Dendritic cell treated with granulocyte-macrophage colony-stimulating factor and Interleukin-4, amounts not matched to agents 40 ng/mL and 50 ng/mL, for 4 days (primary cell): ENCODE results near the gene SYCN.

Source experiments
- H3K27ac Mint-ChIP-seq: one replicate; pipeline ENCODE4 v1.8.0; 2022; ENCODE audit warnings: mild to moderate bottlenecking, mixed read lengths
- H3K27me3 Mint-ChIP-seq: one replicate; pipeline ENCODE4 v1.8.0; 2022; ENCODE audit warnings: mild to moderate bottlenecking, mixed read lengths
- H3K36me3 Mint-ChIP-seq: one replicate; pipeline ENCODE4 v1.8.0; 2022; ENCODE audit warnings: low read depth, mixed read lengths
- H3K4me1 Mint-ChIP-seq: one replicate; pipeline ENCODE4 v1.8.0; 2022; ENCODE audit warnings: low read depth, mixed read lengths
- H3K4me3 Mint-ChIP-seq: one replicate; pipeline ENCODE4 v1.8.0; 2022; ENCODE audit warnings: mild to moderate bottlenecking, moderate library complexity, mixed read lengths
- H3K9me3 Mint-ChIP-seq: one replicate; pipeline ENCODE4 v1.8.0; 2022; ENCODE audit warnings: mixed read lengths
- intact Hi-C: fragments of 100-400 bp; cut with micrococcal nuclease; formaldehyde crosslinking; loops from one replicate; pipeline ENCODE4 v1.15.0; 2022

SYCN gene

GRCh38 chr19:39177110-39177699, 26.9 kb downstream of the SYCN start:
- Mint-ChIP-seq H3K27ac (no peak overlapping the region), H3K9me3 (no peaks in the 10 kb centered on the region)

DNA sequence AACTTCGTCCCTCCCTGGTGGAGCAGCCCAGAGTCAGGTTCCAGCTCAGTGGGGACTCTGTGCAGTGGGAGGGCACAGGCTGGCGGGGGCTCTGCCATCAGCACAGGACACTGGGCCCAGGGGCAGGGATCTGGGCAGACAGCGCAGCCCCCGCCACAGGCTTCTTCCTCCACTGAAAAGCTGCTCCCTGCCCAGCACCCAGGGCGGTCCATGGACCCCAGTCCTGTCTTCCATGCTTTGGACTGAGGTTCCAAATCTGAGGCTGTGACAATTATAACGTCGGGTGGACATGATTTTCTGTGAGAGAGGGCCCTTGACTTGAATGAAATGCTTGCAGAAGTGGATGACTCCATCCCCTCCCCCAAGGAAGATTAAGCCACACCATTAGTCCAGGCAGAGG, 28.5 kb downstream of the SYCN start:
- no peaks in the 10 kb centered on the region for H3K27me3 Mint-ChIP-seq
- no peak overlapping the region for H3K4me3 Mint-ChIP-seq
- intact Hi-C loops = no loop called here
- peaks cover 96% of the 10 kb centered on the region for H3K36me3 Mint-ChIP-seq
- no peak overlapping the region for H3K27ac Mint-ChIP-seq
- H3K9me3 Mint-ChIP-seq = no peaks in the 10 kb centered on the region
- no peaks in the 10 kb centered on the region for H3K4me1 Mint-ChIP-seq

More at GRCh38 chr19:39177110-39177699, 26.9 kb downstream of the SYCN start:
- Mint-ChIP-seq H3K36me3 (peaks cover 88% of the 10 kb centered on the region), H3K27me3 (no peaks in the 10 kb centered on the region), H3K4me3 (no peak overlapping the region), H3K4me1 (no peaks in the 10 kb centered on the region)
- intact Hi-C loops = no loop called here

- no peak overlapping the region for H3K27ac Mint-ChIP-seq
- peaks cover 97% of the 10 kb centered on the region for H3K36me3 Mint-ChIP-seq
- no peaks in the 10 kb centered on the region for H3K9me3 Mint-ChIP-seq
- no peak overlapping the region for H3K4me3 Mint-ChIP-seq
- intact Hi-C loops = no loop called here
- H3K27me3 Mint-ChIP-seq = no peaks in the 10 kb centered on the region
- no peaks in the 10 kb centered on the region for H3K4me1 Mint-ChIP-seq
These were observed 29.2 kb downstream of the SYCN start for GRCh38 chr19:39174558-39175544.

DNA sequence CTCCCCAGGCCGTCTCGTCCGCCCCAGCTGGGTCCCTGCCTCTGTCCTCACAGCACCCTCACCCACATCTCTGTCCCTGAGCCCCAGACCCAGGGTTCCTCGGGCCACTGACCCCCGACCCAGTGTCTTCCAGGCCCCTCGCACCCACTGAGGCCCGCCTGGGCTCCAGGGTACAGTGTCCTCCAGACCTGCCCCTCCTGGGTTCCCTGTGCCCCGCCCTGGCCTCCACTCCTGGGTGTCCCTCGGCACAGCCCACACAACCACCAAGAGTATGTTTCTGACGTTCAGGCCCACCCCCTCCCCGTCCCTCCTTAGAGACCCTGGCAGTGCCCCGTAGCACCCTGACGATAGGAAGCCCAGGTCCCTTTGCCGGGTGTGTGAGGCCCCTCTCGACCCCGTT, 29.9 kb downstream of the SYCN start:
- Mint-ChIP-seq H3K4me3 (no peak overlapping the region), H3K36me3 (peaks cover 97% of the 10 kb centered on the region), H3K9me3 (no peaks in the 10 kb centered on the region), H3K27ac (no peak overlapping the region), H3K4me1 (no peaks in the 10 kb centered on the region), H3K27me3 (no peaks in the 10 kb centered on the region)
- intact Hi-C loops = no loop called here

DNA sequence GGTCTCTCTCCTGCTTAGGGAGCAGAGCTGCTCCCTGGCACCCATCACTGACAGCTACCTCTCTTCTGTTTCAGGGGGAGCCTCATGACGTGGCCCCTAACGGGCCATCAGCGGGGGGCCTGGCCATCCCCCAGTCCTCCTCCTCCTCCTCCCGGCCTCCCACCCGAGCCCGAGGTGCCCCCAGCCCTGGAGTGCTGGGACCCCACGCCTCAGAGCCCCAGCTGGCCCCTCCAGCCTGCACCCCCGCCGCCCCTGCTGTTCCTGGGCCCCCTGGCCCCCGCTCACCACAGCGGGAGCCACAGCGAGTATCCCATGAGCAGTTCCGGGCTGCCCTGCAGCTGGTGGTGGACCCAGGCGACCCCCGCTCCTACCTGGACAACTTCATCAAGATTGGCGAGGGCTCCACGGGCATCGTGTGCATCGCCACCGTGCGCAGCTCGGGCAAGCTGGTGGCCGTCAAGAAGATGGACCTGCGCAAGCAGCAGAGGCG, 30.5 kb downstream of the SYCN start:
- no peak overlapping the region for H3K27ac Mint-ChIP-seq
- no peaks in the 10 kb centered on the region for H3K27me3 Mint-ChIP-seq
- H3K36me3 Mint-ChIP-seq = peaks cover 97% of the 10 kb centered on the region
- intact Hi-C loops = no loop called here
- H3K4me1 Mint-ChIP-seq = no peaks in the 10 kb centered on the region
- H3K9me3 Mint-ChIP-seq = no peaks in the 10 kb centered on the region
- H3K4me3 Mint-ChIP-seq = no peak overlapping the region

DNA sequence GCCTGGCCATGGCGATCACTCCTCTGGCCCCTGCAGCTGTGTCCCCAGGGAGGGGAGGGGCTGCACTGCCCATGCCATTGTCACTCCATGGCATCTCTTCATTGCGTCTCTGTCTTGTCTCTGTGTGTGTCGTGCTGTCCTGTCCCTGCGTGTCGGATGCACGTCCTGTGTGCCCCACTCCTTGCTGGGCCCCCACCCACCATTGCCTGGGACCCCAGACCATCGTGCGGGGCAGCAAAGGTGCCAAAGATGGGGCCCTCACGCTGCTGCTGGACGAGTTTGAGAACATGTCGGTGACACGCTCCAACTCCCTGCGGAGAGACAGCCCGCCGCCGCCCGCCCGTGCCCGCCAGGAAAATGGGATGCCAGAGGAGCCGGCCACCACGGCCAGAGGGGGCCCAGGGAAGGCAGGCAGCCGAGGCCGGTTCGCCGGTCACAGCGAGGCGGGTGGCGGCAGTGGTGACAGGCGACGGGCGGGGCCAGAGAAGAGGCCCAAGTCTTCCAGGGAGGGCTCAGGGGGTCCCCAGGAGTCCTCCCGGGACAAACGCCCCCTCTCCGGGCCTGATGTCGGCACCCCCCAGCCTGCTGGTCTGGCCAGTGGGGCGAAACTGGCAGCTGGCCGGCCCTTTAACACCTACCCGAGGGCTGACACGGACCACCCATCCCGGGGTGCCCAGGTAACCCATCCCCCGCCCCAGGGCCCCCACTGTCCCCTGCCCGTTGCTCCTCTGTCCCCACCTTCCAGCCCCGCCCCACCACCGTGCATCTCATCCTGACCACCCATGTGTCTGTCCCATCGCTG, 31.2 kb downstream of the SYCN start:
- Mint-ChIP-seq H3K27ac (no peak overlapping the region), H3K36me3 (peaks cover 93% of the 10 kb centered on the region), H3K9me3 (no peaks in the 10 kb centered on the region), H3K4me3 (no peak overlapping the region), H3K27me3 (no peaks in the 10 kb centered on the region), H3K4me1 (no peaks in the 10 kb centered on the region)
- intact Hi-C loops = no loop called here

GRCh38 chr19:39171479-39172465, 32.3 kb downstream of the SYCN start:
- Mint-ChIP-seq H3K27me3 (no peaks in the 10 kb centered on the region), H3K36me3 (peaks cover 82% of the 10 kb centered on the region), H3K4me3 (no peak overlapping the region), H3K4me1 (no peaks in the 10 kb centered on the region), H3K9me3 (no peaks in the 10 kb centered on the region), H3K27ac (no peak overlapping the region)
- intact Hi-C loops = no loop called here

GRCh38 chr19:39170386-39171231, 33.5 kb downstream of the SYCN start:
- Mint-ChIP-seq H3K36me3 (peaks cover 70% of the 10 kb centered on the region), H3K27me3 (no peaks in the 10 kb centered on the region), H3K9me3 (no peaks in the 10 kb centered on the region), H3K4me3 (no peak overlapping the region), H3K27ac (no peak overlapping the region), H3K4me1 (no peaks in the 10 kb centered on the region)
- intact Hi-C loops = no loop called here

DNA sequence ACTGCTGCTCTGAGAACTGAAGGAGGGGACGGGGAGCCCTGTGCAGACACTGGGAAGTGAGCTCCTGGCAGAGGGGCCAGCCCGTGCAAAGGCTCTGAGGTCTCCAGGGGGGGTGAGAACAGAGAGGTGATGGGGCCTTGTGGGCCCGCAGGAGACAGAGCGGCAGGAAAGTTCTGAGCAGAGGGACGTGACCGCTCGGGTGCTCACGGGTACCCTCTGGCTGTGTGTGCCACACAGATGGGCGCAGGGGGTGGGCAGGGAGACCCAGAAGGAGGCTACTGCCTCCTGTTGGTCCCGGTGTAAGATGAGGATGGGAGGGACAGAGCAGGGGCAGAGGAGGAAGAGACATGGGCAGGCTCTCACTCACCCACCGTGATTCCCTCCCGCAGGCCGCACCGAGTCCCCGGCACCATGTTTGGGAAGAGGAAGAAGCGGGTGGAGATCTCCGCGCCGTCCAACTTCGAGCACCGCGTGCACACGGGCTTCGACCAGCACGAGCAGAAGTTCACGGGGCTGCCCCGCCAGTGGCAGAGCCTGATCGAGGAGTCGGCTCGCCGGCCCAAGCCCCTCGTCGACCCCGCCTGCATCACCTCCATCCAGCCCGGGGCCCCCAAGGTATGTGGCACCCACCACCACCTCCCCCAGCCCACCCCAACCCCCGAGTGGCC, 34.8 kb downstream of the SYCN start:
- intact Hi-C loops = no loop called here
- H3K27me3 Mint-ChIP-seq = no peaks in the 10 kb centered on the region
- no peaks in the 10 kb centered on the region for H3K4me1 Mint-ChIP-seq
- H3K4me3 Mint-ChIP-seq = no peak overlapping the region
- no peak overlapping the region for H3K27ac Mint-ChIP-seq
- no peaks in the 10 kb centered on the region for H3K9me3 Mint-ChIP-seq
- H3K36me3 Mint-ChIP-seq = peaks cover 57% of the 10 kb centered on the region

DNA sequence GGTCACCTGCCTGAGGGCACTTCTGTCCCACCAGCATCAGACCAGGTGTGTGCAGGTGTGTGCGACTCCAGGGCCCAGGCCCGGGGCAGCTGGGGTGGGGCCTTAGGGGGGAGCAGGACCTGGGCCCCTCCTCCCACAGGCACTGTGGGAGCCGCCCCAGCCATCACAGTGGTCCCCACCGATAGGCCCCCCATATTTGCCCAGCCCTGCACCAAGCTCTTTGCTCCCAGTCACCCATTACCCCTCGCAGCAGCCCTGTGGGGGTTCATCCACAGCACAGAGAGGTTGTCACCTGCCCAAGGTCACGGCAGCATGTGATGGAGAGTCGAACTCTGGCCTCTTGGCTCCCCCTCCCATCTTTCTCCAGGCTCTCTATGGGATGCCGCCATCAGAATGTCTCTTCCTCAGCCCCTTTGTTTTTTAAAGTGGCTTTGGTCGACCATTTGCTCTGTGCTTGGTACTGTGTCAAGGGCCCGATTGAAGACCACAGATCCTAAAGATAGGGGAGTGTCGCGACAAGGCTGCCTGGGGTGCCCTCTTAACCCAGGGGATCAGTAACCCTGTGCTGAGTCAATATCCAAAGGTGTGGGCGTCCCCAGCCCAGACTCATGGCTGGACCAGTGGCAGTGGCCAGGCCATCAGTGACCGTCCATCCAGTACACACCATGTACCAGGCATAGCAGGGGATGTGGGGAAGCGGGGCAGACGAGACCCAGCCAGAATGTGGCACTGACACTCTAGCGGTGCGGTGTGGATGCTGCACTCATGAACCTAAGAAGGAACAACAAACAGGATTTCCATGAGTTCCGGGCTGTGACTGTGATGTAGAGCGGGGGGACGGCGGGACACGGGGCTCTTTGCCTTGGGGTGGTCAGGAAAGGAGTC, 35.6 kb downstream of the SYCN start:
- H3K4me3 Mint-ChIP-seq = no peak overlapping the region
- H3K27ac Mint-ChIP-seq = no peak overlapping the region
- peaks cover 49% of the 10 kb centered on the region for H3K36me3 Mint-ChIP-seq
- no peaks in the 10 kb centered on the region for H3K9me3 Mint-ChIP-seq
- H3K4me1 Mint-ChIP-seq = no peaks in the 10 kb centered on the region
- no peaks in the 10 kb centered on the region for H3K27me3 Mint-ChIP-seq
- intact Hi-C loops = no loop called here

DNA sequence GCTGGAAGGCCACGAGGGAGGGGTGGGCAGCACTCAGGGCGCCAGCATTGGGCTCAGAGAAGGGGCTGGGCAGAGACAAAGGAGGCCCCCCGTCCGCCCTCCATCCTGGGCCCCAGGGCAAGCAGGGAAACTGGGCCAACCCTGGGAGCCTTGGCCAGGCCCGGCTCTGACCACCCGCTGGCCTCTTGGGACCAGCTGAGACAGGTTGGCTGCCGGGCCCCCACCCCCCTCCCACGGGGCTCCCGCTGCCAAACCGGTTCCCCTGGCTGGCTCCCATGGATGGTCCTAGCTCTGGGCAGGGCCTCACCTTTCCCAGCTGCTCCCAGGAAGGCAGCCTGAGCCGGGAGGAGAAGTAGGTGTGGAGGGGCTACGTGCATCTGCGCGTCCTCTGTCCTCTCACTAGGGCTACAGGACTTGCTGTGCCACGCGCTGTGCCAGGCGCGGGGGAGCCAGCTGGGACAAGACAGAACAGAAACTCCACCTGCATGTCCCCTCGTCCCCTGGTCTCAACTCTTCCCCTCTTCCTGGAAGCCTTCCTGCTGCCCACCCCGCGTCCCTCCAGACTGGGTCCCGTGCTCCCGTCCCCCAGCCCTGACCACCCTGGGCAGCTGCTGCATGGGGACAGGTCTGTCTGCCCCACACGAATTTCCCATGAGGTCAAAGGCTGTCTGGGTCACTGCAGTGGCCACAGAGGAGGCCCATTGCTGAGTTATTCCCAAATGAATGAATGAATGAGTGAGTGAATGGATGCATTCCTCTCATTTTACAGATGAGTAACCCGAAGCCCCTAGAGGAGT, 36.4 kb downstream of the SYCN start:
- Mint-ChIP-seq H3K4me3 (no peak overlapping the region), H3K4me1 (peaks cover 3% of the 10 kb centered on the region), H3K36me3 (peaks cover 41% of the 10 kb centered on the region), H3K27me3 (no peaks in the 10 kb centered on the region), H3K27ac (no peak overlapping the region), H3K9me3 (no peaks in the 10 kb centered on the region)
- intact Hi-C loops = no loop called here
